Measurements from ENCODE around the gene C2CD4D.

DNA sequence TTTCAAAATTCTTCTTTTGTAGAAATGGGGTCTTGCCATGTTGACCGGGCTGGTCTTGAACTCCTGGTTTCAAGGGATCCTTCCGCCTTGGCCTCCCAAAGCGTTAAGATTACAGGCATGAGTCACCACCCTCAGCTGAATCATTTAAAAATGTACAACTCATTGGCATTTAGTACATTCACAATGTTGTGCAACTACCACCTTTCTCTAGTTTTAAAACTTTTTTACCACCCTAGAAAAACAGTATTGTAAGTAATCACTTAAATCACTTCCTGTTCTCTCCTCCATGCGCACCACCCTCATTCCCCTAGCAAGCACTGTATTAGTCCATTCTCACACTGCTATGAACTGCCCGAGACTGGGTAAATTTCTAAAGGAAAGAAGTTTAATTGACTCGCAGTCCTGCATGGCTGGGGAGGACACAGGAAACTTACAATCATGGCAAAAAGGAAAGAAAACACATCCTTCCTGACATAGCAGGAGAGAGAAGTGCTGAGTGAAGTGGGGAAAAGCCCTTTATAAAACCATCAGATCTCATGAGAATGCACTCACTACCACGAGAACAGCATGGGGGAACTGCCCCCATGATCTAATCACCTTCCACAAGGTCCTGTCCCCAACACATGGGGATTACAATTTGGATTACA lies 28.3 kb upstream of the C2CD4D start:
- TF ChIP-seq, protein P1, sequence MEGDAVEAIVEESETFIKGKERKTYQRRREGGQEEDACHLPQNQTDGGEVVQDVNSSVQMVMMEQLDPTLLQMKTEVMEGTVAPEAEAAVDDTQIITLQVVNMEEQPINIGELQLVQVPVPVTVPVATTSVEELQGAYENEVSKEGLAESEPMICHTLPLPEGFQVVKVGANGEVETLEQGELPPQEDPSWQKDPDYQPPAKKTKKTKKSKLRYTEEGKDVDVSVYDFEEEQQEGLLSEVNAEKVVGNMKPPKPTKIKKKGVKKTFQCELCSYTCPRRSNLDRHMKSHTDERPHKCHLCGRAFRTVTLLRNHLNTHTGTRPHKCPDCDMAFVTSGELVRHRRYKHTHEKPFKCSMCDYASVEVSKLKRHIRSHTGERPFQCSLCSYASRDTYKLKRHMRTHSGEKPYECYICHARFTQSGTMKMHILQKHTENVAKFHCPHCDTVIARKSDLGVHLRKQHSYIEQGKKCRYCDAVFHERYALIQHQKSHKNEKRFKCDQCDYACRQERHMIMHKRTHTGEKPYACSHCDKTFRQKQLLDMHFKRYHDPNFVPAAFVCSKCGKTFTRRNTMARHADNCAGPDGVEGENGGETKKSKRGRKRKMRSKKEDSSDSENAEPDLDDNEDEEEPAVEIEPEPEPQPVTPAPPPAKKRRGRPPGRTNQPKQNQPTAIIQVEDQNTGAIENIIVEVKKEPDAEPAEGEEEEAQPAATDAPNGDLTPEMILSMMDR (IDR thresholded peaks at IDR 0.05) = no peak
- no peak for TF ChIP-seq POLR2A (IDR thresholded peaks at IDR 0.05)

Measured in uterus (tissue), 2 donors.